Activated CD4-positive, alpha-beta T cell treated with anti-CD3 and anti-CD28 coated beads for 48 hours (primary cell): Measurements from ENCODE around the gene NPHP4.
A peak's percentile ranks its signal among the peaks of the same experiment; 100 is the strongest.

Experiments
- DNase-seq: peaks from one replicate; pipeline ENCODE4 v3.0.0-alpha.2; 2020

Gene NPHP4

DNA sequence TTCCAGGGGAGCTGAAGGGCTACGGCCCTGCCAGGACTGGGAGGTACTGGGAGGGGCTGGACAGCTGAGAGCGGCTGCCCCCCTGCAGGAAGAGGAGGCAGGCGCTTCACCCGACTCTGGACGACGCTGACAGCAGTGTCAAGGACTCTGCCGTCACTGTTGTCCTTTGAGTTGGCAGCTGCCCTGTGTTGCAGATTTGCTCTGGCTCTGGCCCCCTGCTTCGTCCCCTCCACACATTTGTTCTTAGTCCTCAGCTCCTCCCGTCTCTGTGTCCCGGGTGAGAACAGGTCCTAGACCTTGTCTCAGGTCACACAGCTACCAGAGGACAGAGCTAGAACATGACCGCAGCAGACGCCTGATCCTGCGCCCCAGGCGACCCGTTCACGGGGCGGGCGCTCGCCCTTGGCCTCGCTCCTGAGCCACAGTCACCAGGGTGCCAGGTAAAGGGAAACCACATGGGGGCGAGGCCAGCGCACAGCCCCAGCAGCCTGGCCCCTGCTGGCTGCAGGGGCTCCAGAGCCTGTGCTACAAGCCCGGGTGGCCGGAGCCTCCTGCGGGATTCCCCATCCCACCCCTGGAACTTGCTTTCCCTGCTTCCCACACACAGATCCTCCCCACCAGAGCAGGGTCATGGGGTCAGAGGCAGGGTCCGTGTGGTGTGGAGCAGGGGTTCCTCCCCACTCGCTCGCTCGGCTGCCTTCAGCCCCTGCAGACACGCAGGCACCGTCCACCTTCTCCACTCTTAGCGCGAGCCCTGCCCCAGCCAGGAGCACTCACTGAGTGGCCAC, 10.7 kb upstream of the NPHP4 start:
- no peak for DNase-seq

DNA sequence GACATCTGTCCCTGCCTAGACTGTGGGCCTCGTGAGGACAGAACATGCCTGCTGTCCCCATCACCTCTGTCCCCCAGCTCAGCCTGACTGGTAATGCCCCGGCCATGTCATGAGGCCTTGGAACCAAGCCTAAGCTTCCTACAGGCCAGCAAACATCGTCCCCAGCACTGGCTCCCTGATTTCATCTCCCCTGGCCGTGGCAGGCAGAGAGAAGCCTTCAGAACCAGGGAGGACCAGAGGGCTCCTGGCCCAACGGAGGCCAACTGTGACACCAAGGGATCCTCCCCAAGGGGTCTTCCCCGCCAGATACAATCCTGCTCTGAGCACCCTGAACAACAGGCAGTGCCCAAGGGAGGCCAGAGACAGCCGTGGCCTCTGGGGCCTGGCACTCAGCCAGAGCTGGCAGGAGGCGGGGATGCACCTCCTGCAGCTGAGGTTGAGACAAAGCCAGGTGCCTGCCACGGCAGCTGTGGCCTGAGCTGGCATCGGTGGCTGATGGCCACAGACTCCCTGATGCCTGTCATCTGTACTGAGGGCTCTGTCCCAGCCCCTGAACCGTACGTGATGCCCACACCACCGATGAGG, 9.9 kb upstream of the NPHP4 start:
- no peak for DNase-seq

DNA sequence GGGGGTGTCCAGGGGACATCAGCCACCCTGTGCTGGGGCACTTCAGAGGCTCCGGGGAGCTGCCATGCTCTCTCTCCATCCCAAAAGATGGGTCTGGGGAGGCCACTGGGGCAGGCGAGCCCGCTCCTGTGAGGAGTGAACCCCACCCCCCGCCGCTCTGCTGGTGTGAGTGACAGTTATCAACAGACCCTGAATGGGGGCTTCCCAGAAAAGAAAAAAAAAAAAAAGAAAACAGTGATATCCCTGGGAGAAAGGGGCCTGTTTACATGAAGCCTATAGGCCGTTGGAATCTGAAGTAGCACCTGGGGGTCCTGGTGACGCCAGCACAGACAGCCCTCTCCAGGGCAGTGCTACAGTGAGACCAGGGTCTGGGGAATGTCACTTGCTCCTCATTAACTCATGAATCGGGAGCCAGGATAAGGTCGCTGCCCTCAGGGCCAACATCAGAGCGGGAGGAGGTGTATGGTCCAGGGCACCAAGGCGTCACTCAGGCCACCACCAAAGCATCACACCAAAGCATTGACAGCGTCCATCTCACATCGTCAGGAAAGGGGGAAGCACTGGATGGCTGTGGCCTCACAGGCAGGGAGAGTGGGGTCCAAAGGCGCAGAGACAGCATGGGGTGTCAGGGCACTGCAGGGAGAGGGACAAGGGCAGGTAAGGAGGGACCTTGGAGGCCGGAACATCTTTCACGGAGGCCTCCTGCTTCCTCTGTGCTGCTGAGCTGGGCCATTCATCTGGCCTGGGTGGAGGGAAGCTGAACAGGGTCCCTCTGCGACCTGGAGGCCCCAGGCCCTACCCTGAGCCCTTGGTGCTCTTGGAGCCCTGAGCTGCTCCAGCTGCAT, 8.4 kb upstream of the NPHP4 start:
- DNase-seq = no peak

DNA sequence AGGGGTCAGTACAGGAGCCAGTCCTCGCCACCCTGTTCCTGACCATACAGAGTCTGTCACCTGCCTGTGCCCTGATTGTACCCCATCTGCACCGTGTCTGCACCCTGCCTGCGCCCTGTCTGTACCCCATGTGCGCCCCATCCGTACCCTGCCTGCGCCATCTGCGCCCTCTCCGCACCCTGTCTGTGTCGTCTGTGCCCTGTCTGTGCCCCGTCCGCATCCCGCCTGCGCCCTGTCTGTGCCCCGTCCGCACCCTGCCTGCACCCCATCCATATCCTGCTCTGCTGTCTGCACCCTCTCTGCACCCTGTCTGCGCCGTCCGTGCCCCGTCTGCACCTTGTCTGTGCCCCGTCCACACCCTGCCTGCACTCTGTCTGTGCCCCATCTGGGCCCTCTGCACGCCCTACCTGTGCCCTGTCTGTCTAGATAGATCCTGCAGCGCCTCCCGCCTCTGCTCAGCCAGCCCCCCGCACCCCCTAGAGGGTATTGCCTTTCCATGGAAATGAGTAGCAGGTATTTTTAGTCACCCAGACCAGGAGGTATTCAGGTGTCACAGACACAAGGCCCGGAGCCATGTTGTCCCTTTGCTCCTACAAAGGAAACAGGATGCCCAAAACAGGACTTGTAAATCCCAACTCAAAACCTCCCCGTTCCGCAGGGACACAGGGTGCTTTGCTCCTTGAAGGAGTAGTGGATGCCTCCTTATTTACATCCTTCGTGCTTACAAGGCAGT, 7.7 kb upstream of the NPHP4 start:
- no peak for DNase-seq

DNA sequence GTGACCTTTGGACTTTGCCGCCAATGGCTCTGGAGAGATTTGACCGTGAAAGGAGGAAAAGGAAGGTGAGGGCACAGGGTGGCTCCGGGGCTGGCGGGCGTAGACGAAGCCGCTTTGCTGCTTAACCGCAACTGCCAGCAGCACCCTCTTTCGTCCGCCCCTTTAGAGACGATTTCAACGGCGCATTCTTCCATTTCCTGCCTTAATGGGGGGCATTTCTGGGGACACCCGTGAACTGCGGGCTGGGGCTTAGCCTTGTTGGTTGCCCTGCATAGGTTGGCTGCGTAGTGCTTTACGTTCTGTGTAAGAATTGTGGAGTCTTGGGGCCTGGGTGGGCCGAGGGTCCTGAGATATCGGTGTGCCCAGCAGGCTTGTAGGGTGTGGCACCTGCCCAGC, 6.7 kb upstream of the NPHP4 start:
- DNase-seq = no peak

DNA sequence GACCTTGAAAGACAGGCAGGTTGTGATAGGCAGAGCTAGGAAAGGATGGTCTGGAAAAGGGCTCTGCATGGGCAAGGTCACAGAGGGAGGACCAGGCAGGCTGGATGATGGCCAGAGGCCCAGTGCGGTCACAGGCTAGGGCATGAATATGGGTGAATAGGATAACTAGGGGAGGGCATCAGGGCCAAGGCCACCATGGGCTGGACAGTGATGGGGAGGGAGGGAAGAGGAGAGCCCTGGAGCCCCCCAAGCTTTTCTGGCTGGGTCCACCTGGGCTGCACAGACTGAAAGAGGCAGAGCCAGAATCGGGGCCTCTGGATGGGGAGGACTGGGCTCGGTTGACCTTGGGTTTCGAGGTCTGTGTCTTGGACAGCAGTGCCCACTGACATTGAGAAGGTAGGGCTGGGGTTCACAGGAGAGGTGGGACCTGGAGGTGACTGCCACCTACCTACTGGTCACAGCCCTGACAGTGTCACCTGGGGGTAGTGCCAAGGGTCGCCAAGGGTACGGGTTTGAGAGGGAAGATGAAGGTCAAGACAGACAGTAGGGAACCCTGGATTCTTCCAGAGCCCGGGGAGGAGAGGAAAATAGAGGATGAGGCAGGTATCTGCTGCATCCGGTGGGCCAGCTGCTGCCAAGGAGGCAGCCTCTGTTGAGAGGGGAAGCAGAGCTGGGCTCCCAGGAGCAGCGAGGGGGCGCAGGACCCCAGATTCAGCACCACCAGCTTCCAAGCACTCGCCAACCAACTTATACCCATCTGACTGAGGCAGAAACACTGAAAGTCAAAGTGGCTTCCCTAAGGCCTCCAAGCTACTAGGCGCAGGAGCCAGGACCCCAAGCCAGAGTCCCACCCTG, 6.1 kb upstream of the NPHP4 start:
- DNase-seq = no peak

DNA sequence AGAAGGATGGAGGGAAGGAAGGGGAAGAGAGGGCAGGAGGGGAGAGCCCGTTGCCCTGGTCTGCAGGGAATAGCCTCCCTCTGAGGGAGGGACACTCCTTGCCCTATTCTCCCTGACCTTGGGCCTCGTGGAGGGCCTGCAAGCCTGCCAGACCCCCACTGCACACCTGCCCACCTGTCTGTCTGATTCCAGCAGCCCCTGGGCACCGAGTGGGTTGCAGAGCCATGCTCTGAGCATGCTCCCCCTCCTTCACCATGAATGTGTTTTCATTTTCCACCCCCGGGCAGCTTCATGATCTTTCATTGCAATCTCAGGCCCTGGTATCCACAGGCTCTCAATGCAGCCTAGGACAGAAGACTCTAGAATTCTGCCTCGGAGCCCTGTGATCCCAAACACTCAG, 5.1 kb upstream of the NPHP4 start:
- no peak for DNase-seq

DNA sequence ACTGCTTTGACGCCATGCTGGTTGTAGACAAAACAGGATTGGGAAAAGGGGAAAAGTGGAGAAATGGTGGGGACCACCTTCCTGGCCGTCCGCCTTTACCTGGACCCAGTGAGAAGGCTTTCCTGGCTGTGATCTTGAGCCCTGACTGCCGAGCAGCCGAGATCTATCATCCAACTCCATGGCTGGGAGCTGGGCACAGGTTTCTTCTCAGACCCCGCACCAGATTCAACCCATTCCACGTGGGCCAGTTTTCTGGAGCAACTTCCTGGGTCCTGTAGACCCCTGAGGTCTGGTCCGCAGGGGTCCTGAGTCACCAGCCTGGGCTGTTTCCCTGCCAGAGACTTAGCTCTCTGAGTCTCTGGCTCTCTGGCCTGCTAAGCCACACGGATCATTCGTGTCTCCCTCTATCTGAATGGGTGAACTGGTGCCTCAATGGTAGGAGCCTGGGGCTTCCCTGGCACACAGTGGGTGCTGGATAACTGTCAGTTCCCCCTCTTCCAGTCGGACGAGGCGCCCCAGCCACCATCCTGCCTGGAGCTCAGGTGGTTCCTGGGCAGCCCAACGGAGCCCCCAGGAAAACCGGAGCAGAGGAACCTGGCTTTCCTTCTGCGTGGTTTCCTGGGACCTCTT, 4.5 kb upstream of the NPHP4 start:
- DNase-seq = no peak

DNA sequence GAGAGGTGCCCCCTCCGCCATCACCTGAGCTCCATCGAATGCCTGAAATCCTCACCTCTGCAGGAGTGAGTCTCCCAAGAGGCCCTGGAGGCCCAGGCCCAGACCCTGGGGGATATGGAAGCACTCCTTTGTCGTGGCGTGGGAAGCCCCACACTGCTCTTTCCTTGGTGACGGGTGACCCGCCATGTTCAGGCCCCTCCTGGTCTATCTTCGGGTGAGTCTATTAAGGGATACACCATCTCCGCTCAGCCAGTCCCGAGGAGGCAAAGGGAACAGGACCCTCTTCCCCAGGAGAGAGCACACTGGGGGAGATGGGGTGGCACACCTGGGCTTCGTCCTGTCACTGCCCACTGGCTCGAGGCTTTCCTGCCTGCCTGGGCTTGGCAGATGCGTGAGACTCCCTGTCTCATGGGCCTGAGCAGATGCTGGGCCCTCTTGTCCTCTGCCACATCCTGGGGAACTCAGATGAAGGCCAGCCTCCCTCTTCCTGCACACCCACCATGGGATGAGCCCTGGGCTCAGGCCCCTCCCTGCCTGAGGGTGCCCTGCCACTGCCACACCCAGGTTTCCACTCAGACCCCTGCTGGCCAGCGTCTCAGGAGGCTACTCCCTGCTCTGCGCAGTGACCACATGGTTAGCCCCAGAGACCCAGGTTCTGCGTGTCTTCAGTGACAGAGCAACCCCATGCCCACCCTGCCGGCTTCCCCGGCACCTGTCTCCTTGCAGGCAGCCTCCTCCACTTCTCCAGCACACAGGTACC, 3.8 kb upstream of the NPHP4 start:
- no peak for DNase-seq

DNA sequence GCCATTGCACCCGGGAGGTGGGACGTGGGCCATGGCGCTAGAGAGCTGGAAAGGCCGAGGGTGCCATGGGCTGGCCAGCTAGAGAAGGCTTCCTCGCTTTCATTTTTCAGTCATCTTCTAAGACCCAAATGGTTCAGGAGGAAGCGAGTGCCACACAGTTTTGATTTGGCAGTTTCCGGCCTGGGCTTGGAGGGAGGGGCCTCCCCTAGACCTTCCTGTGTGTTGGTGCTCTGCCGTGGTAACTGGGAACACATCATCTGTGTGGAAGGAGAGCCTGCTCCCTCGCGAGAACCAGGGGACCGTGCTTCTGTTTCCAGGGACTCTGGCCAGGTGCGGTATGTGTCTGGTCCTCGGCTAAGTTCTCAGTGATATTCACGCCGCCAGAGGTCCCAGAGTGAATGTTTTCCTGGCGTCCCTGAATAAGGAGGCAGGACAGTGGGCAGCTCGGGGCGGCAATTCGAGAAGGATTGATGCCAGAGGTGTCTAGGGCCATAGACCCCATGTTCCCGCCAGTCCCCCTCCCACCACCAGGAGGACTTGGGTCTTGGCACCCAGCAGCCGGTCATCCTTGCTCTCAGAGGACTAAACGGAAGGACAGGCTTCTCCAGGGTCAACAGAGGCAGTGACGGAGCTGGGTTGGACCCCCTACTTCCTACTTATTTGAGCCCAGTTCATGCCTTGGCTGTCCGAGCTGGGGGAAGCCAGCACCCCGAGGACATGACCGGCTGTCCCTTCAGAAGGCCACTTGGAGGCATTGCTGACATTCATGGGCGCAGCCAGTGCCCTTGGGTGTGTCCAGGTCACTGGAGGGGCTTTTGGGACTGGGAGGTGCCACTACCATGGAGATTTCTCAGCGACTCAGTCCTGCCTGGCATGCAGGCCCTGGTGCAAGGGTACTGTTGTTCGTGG, 2.7 kb upstream of the NPHP4 start:
- peak; percentile 66 for DNase-seq

DNA sequence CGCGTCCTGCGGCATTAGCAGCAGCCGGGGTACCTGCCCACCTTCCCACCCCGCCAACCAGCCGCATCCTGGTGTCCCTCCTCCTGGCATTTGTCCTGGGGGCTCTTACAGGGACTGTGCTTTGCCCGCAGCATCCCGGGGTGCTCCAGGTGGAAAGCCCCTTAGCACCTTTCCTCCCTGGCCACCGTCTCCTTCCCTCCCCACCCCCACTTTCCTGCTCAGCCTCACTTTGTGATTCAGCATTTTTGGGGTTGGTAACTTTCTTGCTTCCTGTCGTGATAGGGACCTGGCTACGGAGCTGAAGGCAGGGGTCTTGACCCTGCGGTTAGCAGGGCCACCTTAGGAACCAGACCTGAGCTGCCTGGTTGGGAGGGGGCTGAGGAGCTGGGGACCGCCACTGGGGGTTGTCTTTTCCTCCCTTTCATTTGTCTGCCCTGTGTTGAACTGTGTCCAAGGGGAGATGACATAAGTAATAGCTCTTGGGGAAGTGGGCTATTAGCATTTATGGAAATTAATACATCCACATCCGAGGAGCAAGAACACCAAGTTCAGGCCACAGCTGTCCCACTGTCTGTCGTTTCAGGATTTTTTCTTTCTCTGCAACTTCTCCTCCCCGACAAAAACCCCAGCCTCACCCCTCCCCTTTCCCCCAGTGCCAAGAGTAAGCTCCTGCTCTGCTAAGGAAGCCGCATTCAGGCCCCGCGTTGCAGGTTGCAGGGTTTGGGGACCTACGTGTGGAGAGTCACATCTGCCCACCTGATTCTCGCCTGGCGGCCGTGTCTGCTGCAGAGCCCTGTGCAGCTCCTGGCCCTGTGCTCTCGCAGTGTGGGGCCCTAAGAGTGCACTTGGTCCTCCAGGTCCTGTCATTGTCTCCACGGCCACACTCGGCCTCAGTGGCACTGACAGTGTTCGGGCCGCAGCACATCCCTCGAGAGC, 1.6 kb upstream of the NPHP4 start:
- peak; percentile 60 for DNase-seq

DNA sequence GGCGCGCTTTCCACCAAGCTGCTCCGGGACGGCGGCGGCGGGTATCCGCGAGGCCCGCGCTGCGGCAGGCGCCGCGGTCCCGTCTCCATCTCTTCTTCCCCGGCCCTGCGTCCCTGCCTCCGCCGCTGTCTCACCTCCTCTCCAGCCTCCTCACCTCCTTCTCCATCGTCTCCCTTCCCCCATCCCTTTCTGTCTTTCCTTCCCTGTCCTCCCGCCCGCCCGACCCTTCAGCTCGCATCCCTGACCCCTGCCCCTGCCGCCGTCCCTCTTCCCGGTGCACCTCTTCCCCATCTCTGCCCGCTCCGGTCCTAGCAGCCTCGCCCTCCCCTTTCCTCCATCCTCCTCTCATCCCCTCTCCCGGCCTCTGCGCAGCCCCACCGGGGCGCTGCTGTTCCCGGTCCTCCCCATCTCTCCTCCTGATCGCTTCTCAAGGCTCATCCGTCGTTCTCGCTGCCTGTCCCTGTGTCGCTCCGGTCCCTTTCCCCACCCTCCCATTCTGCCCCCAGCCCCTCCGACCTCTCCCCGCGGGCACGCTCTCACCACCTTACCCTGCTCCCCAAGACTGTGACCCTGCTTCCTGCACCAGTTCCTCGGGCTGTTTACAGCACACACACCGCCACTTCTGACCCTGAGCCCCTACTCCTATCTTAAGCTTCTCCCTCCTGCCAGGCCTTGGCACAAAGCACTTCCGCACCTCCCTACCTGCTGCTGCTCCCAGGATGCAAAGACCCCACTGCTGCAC, 760 bp upstream of the NPHP4 start:
- DNase-seq = peak; percentile 29

DNA sequence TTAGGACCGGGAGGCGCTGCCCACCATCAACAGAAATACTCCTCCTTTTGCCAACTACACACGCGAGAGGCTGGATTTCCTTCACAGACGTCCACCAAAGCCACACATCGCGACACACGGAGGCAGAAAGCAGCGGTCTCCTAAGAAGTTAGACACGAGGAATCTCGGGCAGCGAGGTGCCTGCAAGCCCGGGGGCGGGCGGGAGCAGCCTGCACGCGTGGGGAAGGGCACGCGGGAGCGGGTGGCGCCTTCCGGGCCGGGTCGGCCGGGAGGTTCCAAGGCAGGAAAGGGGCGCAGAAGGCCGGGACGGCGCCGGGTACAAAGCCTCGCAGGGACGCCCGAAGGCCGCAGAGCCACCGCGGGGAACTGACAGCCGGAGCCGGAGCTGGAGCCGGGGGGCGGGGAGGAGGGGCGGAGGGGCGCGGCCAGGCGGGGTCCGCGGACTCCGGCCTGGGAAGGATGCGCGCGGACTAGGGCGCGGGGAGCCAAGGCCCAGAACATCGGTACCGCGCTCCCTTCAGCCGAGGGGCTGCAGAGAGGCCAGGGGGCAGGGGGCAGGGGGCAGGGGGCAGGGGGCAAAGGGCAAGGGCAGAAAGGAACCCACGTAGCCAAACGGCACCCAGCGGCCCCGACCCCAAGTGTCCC, 722 bp downstream of the NPHP4 start:
- DNase-seq = peak; percentile 41

DNA sequence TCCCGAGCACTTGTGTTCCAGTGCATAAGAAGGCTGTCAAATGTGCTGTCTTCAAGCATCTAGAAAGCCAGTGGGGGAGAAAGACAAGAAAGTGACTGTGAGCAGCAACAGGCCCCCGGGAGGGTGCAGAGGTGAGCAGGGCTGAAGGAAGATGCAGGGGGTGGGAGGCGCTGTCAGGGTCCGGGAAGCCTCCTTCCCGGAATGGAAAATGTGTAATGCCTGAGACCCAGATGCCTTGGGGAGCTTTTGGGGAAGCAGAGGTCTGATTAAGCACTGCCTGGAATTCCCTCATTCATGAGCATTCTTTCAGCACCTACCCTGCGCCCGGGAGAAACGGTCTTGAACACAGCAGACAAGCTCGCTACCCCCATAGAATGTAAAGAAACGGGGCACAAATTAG, 1.3 kb downstream of the NPHP4 start:
- no peak for DNase-seq

DNA sequence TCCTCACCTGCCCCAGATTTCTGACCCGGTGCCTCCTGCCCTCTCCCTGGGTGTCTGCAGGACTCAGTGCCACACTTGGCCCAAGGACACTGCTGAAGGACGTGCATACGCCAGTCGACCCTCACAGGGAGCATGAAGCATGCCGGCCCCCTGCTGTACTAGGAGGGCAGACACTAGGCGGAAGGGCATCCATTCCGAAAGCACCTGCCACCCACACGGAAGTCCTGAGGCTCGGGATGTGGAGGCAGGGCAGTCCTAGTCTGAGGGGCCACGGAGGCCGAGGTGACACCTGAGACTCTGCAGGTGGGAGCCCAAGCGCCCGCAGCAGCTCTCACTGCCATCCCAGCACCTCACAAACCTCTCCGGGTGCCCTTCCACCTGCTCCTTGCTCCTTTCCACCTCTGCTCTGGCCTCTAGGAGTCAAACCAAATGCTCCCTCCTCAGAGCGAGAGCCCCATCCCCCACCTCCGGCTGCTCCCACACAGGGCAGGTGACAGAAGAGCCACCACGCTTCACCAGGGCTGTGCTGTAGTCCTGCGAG, 2.4 kb downstream of the NPHP4 start:
- DNase-seq = no peak

DNA sequence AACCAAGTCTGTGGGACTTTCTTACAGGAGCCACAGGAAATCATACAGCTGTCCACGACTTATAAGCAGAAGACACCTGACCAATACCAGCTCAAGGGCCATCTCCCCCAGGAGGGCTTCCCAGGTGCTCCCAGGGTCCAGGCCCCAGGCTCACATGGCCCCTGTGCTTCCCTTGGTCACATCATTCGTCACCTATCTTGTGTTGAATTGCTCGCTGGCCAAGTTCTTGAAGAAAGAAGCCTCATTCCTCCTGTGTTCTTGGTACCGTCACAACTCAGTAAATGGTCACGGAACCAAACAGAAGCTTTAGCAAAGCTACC, 3.0 kb downstream of the NPHP4 start:
- DNase-seq = no peak

DNA sequence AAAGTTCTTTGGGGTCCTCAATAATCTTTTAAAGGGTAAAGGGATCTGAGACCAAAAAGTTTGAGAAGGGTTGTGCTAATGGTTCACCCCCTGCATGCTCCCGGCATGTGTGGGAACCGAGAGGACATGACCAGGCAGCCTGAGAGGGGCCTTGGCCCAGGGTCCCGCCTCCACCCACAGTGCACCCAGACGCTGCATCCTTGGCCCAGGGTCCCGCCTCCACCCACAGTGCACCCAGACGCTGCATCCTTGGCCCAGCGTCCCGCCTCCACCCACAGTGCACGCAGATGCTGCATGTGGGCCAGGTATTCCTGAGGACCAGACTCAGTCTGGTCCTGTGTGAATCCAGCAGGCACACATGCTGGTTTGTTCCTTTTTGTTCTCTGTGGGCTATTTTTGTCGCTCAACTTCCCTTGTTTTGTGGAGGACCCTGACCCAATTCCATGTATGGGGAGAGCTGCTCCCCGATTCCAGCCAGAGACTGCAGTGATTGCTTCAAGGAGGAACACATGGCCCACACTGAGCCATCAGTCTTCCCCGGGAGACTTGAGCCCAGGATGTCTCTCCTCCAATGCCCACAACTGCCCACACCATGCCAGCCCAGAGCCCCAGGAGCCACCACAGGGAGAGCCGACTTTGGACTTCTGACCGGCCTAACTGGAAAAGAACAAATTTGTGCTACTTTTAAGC, 3.5 kb downstream of the NPHP4 start:
- no peak for DNase-seq
